RCC 7860 (cell line): ENCODE results near the gene RFC5.
"Not testable (repeated sequence)": the region's sequence is repeated elsewhere in the genome, so short reads cannot be mapped to it uniquely, and the experiment has no call there.

Source experiments
- DNase-seq: peaks from one replicate; pipeline ENCODE4 v3.0.0-alpha.2; 2015; ENCODE audit warnings: low spot score
- FAIRE-seq: peaks from 2 replicates; lab custom pipeline; 2012; peaks lifted over from hg19 to GRCh38; lab: Jason Lieb, UNC

The RFC5 gene

GRCh38 chr12:118070650-118071049 is 54.1 kb downstream of the RFC5 start:
- FAIRE-seq (no peak), DNase-seq (no peak)

GRCh38 chr12:118073768-118074167 is 57.3 kb downstream of the RFC5 start:
- FAIRE-seq = no peak
- DNase-seq = no peak

GRCh38 chr12:118081521-118081920 is 65.0 kb downstream of the RFC5 start:
- FAIRE-seq, DNase-seq: not testable (repeated sequence)
